Embryonic facial prominence (tissue), 1 donor: Measurements from ENCODE around the gene ARL16.

ENCODE experiments used
- DNase-seq: peaks from one replicate; pipeline ENCODE4 v3.0.0-alpha.2; 2016; ENCODE audit errors: extremely low spot score

The ARL16 gene

GRCh38 chr17:81683584-81684441, at the start of gene ARL16, which contains the start of gene HGS:
Gene ARL16, minus strand, starts transcription at chr17:81683797. Its CDS starts 44 bp downstream, at chr17:81683753.
Gene HGS, plus strand, starts transcription at chr17:81684011. Its CDS starts 56 bp downstream, at chr17:81684067.
- DNase-seq, result peak; percentile 97

GRCh38 chr17:81727324-81728031, 43.9 kb upstream of the ARL16 start:
- no peak for DNase-seq

- DNase-seq, result no peak
These were observed 42.4 kb upstream of the ARL16 start for GRCh38 chr17:81726004-81726403.

GRCh38 chr17:81725439-81725838, 41.8 kb upstream of the ARL16 start:
- DNase-seq, result no peak

GRCh38 chr17:81723651-81724209, 40.1 kb upstream of the ARL16 start:
- DNase-seq, result no peak

- no peak for DNase-seq
These were observed 38.9 kb upstream of the ARL16 start for GRCh38 chr17:81722184-81723120.

- no peak for DNase-seq
These were observed 36.9 kb upstream of the ARL16 start for GRCh38 chr17:81720267-81721071.

GRCh38 chr17:81719410-81720266, 36.0 kb upstream of the ARL16 start:
- no peak for DNase-seq

- no peak for DNase-seq
These were observed 34.1 kb upstream of the ARL16 start for GRCh38 chr17:81717766-81718089.

GRCh38 chr17:81717049-81717765, 33.6 kb upstream of the ARL16 start:
- no peak for DNase-seq

- DNase-seq, result no peak
These were observed 33.0 kb upstream of the ARL16 start for GRCh38 chr17:81716674-81716996.

- DNase-seq, result no peak
These were observed 32.5 kb upstream of the ARL16 start for GRCh38 chr17:81715872-81716673.

GRCh38 chr17:81715107-81715871, 31.7 kb upstream of the ARL16 start:
- no peak for DNase-seq

GRCh38 chr17:81714412-81715106, 31.0 kb upstream of the ARL16 start:
- DNase-seq, result no peak

- DNase-seq, result no peak
These were observed 30.2 kb upstream of the ARL16 start for GRCh38 chr17:81713556-81714411.

GRCh38 chr17:81713004-81713555, 29.5 kb upstream of the ARL16 start:
- DNase-seq, result no peak
